ENCODE data around the gene CPZ.

DNA sequence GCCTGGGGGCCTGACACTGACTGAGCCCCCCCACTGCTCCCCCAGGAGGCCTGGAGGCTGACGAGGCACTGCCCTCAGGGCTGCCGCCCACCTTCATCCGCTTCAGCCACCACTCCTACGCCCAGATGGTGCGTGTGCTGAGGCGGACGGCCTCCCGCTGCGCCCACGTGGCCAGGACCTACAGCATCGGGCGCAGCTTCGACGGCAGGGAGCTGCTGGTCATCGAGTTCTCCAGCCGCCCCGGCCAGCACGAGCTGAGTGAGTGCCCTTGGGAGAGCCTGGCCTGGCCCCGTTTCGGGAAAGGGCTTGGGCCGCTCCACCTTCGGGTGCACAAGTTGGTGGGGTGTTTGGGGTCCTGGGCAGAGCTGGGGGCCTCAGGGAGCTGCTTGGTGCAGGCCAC is 11.4 kb downstream of the CPZ start:
- TF ChIP-seq, protein P1, sequence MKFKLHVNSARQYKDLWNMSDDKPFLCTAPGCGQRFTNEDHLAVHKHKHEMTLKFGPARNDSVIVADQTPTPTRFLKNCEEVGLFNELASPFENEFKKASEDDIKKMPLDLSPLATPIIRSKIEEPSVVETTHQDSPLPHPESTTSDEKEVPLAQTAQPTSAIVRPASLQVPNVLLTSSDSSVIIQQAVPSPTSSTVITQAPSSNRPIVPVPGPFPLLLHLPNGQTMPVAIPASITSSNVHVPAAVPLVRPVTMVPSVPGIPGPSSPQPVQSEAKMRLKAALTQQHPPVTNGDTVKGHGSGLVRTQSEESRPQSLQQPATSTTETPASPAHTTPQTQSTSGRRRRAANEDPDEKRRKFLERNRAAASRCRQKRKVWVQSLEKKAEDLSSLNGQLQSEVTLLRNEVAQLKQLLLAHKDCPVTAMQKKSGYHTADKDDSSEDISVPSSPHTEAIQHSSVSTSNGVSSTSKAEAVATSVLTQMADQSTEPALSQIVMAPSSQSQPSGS (IDR thresholded peaks at IDR 0.05; ENCODE audit: low read length) = no peak
- TF ChIP-seq MXI1 (IDR thresholded peaks at IDR 0.05; ENCODE audit: low read depth, low read length) = no peak
- no peak for TF ChIP-seq HDAC2 (IDR thresholded peaks at IDR 0.05)
- TF ChIP-seq EZH2 (IDR thresholded peaks at IDR 0.05; ENCODE audit: borderline replicate concordance, control insufficient read depth, low read depth, low read length) = no peak
- no peak for TF ChIP-seq RFX5 (IDR thresholded peaks at IDR 0.05; ENCODE audit: low read depth, low read length)
- no peak for TF ChIP-seq YY1 (IDR thresholded peaks at IDR 0.05; ENCODE audit: low read depth, low read length)
- TF ChIP-seq, protein P2, sequence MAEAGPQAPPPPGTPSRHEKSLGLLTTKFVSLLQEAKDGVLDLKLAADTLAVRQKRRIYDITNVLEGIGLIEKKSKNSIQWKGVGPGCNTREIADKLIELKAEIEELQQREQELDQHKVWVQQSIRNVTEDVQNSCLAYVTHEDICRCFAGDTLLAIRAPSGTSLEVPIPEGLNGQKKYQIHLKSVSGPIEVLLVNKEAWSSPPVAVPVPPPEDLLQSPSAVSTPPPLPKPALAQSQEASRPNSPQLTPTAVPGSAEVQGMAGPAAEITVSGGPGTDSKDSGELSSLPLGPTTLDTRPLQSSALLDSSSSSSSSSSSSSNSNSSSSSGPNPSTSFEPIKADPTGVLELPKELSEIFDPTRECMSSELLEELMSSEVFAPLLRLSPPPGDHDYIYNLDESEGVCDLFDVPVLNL (IDR thresholded peaks at IDR 0.05; ENCODE audit: low read depth, low read length) = no peak
- TF ChIP-seq, protein P3, sequence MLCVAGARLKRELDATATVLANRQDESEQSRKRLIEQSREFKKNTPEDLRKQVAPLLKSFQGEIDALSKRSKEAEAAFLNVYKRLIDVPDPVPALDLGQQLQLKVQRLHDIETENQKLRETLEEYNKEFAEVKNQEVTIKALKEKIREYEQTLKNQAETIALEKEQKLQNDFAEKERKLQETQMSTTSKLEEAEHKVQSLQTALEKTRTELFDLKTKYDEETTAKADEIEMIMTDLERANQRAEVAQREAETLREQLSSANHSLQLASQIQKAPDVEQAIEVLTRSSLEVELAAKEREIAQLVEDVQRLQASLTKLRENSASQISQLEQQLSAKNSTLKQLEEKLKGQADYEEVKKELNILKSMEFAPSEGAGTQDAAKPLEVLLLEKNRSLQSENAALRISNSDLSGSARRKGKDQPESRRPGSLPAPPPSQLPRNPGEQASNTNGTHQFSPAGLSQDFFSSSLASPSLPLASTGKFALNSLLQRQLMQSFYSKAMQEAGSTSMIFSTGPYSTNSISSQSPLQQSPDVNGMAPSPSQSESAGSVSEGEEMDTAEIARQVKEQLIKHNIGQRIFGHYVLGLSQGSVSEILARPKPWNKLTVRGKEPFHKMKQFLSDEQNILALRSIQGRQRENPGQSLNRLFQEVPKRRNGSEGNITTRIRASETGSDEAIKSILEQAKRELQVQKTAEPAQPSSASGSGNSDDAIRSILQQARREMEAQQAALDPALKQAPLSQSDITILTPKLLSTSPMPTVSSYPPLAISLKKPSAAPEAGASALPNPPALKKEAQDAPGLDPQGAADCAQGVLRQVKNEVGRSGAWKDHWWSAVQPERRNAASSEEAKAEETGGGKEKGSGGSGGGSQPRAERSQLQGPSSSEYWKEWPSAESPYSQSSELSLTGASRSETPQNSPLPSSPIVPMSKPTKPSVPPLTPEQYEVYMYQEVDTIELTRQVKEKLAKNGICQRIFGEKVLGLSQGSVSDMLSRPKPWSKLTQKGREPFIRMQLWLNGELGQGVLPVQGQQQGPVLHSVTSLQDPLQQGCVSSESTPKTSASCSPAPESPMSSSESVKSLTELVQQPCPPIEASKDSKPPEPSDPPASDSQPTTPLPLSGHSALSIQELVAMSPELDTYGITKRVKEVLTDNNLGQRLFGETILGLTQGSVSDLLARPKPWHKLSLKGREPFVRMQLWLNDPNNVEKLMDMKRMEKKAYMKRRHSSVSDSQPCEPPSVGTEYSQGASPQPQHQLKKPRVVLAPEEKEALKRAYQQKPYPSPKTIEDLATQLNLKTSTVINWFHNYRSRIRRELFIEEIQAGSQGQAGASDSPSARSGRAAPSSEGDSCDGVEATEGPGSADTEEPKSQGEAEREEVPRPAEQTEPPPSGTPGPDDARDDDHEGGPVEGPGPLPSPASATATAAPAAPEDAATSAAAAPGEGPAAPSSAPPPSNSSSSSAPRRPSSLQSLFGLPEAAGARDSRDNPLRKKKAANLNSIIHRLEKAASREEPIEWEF (IDR thresholded peaks at IDR 0.05; ENCODE audit: insufficient replicate concordance, low read depth, low read length) = no peak
- no peak for TF ChIP-seq EP300 (IDR thresholded peaks at IDR 0.05; ENCODE audit: borderline replicate concordance in 1 of 2, control insufficient read depth in 1 of 2, low read depth in 2 of 2, low read length in 2 of 2)

Data from GM12878 (cell line).